Neural cell (in vitro differentiated cells): ENCODE results near the gene SYTL3. TPM values are rescaled to one million over a fixed set of nuclear protein-coding genes. Genes with fewer than 3 reads are reported as not detected.

Source experiments
- H2AFZ ChIP-seq: fragments of 200-600, 300-800 bp; sonication (generic), shearing (Covaris generic); 2 replicates; pipeline ENCODE4 v1.6.0; 2014; ENCODE audit warnings: low read depth, mild to moderate bottlenecking, antibody characterized with exemption, low read length, moderate library complexity
- H3F3A ChIP-seq: fragments of 200-600 bp; shearing (Covaris generic); 2 replicates; pipeline ENCODE4 v1.6.1; 2016; ENCODE audit warnings: mild to moderate bottlenecking, moderate library complexity, mixed read lengths, antibody characterized with exemption, low read length; ENCODE audit not compliant: insufficient read depth, poor library complexity, severe bottlenecking
- H3K27ac ChIP-seq: fragments of 200-600, 300-800 bp; sonication (generic), shearing (Covaris generic); 2 replicates; pipeline ENCODE4 v1.5.1; 2014; ENCODE audit warnings: mild to moderate bottlenecking, low read length, moderate library complexity
- H3K27me3 ChIP-seq: fragments of 300-800, 200-600 bp; sonication (generic), shearing (Covaris generic); 2 replicates; pipeline ENCODE4 v1.6.0; 2014; ENCODE audit warnings: mild to moderate bottlenecking, low read depth, low read length, moderate library complexity; ENCODE audit not compliant: insufficient read depth
- H3K36me3 ChIP-seq: fragments of 300-800, 200-600 bp; sonication (generic), shearing (Covaris generic); 2 replicates; pipeline ENCODE4 v1.5.1; 2014; ENCODE audit warnings: mild to moderate bottlenecking, antibody characterized with exemption, low read length, moderate library complexity; ENCODE audit not compliant: insufficient read depth
- H3K4me2 ChIP-seq: fragments of 300-800, 200-600 bp; sonication (generic), shearing (Covaris generic); 2 replicates; pipeline ENCODE4 v1.6.0; 2014; ENCODE audit warnings: mild to moderate bottlenecking, low read length
- H3K4me3 ChIP-seq: fragments of 300-800, 200-600 bp; sonication (generic), shearing (Covaris generic); 2 replicates; pipeline ENCODE4 v1.5.1; 2014; ENCODE audit warnings: mild to moderate bottlenecking, low read length, moderate library complexity
- H3K79me2 ChIP-seq: fragments of 200-600 bp; shearing (Covaris generic); replicated peaks from 2 replicates; pipeline ENCODE4 v1.6.0; 2014; ENCODE audit warnings: mild to moderate bottlenecking, low read length, moderate library complexity; ENCODE audit not compliant: insufficient read depth
- H3K9ac ChIP-seq: fragments of 300-800, 200-600 bp; sonication (generic), shearing (Covaris generic); 2 replicates; pipeline ENCODE4 v1.6.1; 2016; ENCODE audit warnings: mild to moderate bottlenecking, low read length, mixed read lengths
- H3K9me2 ChIP-seq: fragments of 200-600 bp; shearing (Covaris generic); 2 replicates; pipeline ENCODE4 v1.6.1; 2016; ENCODE audit warnings: mild to moderate bottlenecking, low read length, mixed read lengths; ENCODE audit not compliant: insufficient read depth
- H3K9me3 ChIP-seq: fragments of 200-600, 300-800 bp; sonication (generic), shearing (Covaris generic); 2 replicates; pipeline ENCODE4 v1.6.1; 2016; ENCODE audit warnings: mild to moderate bottlenecking, mixed run types, low read length, moderate library complexity, mixed read lengths
- H4K20me1 ChIP-seq: fragments of 200-600 bp; shearing (Covaris generic); 2 replicates; pipeline ENCODE4 v1.6.1; 2016; ENCODE audit warnings: mild to moderate bottlenecking, mixed run types; ENCODE audit not compliant: insufficient read depth
- EP300 ChIP-seq: fragments of 450-650 bp; conservative IDR thresholded peaks from 2 replicates; pipeline ENCODE4 v1.6.1; 2014; ENCODE audit warnings: antibody characterized with exemption, mild to moderate bottlenecking, moderate library complexity; ENCODE audit not compliant: poor library complexity, severe bottlenecking
- EZH2 ChIP-seq: fragments of 200-600, 300-800 bp; shearing (Covaris generic), sonication (generic); IDR thresholded peaks from 2 replicates; pipeline ENCODE4 v1.6.1; 2014; ENCODE audit warnings: antibody characterized with exemption, low read length, borderline replicate concordance, mild to moderate bottlenecking; ENCODE audit not compliant: insufficient read depth, poor library complexity, severe bottlenecking
- MXI1 ChIP-seq: fragments of 450-650 bp; conservative IDR thresholded peaks from 2 replicates; pipeline ENCODE4 v1.6.1; 2014; ENCODE audit warnings: antibody characterized with exemption, mild to moderate bottlenecking; ENCODE audit not compliant: poor library complexity, severe bottlenecking
- POLR2AphosphoS5 ChIP-seq: IDR thresholded peaks from 2 replicates; pipeline ENCODE4 v1.6.1; 2012
- RAD21 ChIP-seq: fragments of 450-650 bp; conservative IDR thresholded peaks from 2 replicates; pipeline ENCODE4 v1.6.1; 2014; ENCODE audit warnings: antibody characterized with exemption, mild to moderate bottlenecking, moderate library complexity
- SMC3 ChIP-seq: fragments of 450-650 bp; conservative IDR thresholded peaks from 2 replicates; pipeline ENCODE4 v1.6.1; 2014; ENCODE audit warnings: antibody characterized with exemption, mild to moderate bottlenecking, moderate library complexity; ENCODE audit not compliant: poor library complexity
- TAF1 ChIP-seq: IDR thresholded peaks from 2 replicates; pipeline ENCODE4 v1.6.1; 2012; ENCODE audit warnings: low read depth
- polyA plus RNA-seq: library from polyadenylated mRNA; depleted of rRNA; stranded (reverse); fragments of >200 nt; gene quantifications from 2 replicates; pipeline ENCODE4 v1.2.3, GENCODE V29; 2014
- TF ChIP-seq, protein P1 (sequence below): fragments of 450-650 bp; IDR thresholded peaks from 2 replicates; pipeline ENCODE4 v1.5.1; 2014; ENCODE audit warnings: antibody characterized with exemption, mild to moderate bottlenecking, moderate library complexity; ENCODE audit not compliant: poor library complexity, severe bottlenecking
- TF ChIP-seq, protein P2 (sequence below): IDR thresholded peaks from 2 replicates; pipeline ENCODE4 v1.6.1; 2012; ENCODE audit warnings: borderline replicate concordance

Gene SYTL3
- polyA plus RNA-seq, 1 donor from 2014 or later = 2.1 TPM

- no peaks in the 10 kb centered on the region for H3K79me2 ChIP-seq
- H3F3A ChIP-seq = no peaks in the 10 kb centered on the region
Measured at GRCh38 chr6:158684745-158685324, 35.0 kb downstream of the SYTL3 start.

DNA sequence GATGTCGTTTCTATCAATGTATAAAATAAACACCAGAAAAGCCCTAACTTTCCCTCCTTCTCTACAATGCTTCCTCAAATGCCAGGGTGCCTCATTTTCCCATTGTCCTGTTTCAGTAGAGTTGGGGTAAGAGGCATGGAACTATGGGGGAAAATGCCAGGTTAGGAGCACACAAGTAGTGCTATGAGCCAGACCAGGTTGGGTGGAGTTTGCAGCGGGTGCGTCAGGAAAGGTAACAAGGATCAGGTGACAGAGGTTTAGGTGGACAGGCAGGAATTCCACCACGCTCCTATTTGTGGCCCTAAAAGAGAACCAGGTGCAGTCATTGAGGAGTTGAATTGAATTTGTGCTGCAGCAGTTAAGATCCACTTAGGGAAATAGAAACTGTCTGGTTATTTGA is 36.5 kb downstream of the SYTL3 start:
- TF ChIP-seq, protein P1, sequence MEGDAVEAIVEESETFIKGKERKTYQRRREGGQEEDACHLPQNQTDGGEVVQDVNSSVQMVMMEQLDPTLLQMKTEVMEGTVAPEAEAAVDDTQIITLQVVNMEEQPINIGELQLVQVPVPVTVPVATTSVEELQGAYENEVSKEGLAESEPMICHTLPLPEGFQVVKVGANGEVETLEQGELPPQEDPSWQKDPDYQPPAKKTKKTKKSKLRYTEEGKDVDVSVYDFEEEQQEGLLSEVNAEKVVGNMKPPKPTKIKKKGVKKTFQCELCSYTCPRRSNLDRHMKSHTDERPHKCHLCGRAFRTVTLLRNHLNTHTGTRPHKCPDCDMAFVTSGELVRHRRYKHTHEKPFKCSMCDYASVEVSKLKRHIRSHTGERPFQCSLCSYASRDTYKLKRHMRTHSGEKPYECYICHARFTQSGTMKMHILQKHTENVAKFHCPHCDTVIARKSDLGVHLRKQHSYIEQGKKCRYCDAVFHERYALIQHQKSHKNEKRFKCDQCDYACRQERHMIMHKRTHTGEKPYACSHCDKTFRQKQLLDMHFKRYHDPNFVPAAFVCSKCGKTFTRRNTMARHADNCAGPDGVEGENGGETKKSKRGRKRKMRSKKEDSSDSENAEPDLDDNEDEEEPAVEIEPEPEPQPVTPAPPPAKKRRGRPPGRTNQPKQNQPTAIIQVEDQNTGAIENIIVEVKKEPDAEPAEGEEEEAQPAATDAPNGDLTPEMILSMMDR = no peak
- TF ChIP-seq EZH2 (no peak), RAD21 (no peak), EP300 (no peak), POLR2AphosphoS5 (no peak), SMC3 (no peak), MXI1 (no peak), TAF1 (no peak)
- TF ChIP-seq, protein P2, sequence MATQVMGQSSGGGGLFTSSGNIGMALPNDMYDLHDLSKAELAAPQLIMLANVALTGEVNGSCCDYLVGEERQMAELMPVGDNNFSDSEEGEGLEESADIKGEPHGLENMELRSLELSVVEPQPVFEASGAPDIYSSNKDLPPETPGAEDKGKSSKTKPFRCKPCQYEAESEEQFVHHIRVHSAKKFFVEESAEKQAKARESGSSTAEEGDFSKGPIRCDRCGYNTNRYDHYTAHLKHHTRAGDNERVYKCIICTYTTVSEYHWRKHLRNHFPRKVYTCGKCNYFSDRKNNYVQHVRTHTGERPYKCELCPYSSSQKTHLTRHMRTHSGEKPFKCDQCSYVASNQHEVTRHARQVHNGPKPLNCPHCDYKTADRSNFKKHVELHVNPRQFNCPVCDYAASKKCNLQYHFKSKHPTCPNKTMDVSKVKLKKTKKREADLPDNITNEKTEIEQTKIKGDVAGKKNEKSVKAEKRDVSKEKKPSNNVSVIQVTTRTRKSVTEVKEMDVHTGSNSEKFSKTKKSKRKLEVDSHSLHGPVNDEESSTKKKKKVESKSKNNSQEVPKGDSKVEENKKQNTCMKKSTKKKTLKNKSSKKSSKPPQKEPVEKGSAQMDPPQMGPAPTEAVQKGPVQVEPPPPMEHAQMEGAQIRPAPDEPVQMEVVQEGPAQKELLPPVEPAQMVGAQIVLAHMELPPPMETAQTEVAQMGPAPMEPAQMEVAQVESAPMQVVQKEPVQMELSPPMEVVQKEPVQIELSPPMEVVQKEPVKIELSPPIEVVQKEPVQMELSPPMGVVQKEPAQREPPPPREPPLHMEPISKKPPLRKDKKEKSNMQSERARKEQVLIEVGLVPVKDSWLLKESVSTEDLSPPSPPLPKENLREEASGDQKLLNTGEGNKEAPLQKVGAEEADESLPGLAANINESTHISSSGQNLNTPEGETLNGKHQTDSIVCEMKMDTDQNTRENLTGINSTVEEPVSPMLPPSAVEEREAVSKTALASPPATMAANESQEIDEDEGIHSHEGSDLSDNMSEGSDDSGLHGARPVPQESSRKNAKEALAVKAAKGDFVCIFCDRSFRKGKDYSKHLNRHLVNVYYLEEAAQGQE = no peak
- Histone ChIP-seq H4K20me1 (no peaks in the 10 kb centered on the region), H3K9me2 (no peaks in the 10 kb centered on the region), H3K9me3 (no peaks in the 10 kb centered on the region), H3K79me2 (no peaks in the 10 kb centered on the region), H3K4me3 (no peak overlapping the region), H3K4me2 (no peak overlapping the region), H3K27me3 (no peaks in the 10 kb centered on the region), H3K9ac (no peak overlapping the region), H3K36me3 (no peaks in the 10 kb centered on the region), H3K27ac (no peak overlapping the region), H2AFZ (no peak overlapping the region), H3F3A (no peaks in the 10 kb centered on the region)

More at GRCh38 chr6:158684745-158685324, 35.0 kb downstream of the SYTL3 start:
- H4K20me1 ChIP-seq = no peaks in the 10 kb centered on the region
- no peak overlapping the region for H3K4me3 ChIP-seq
- H3K36me3 ChIP-seq = no peaks in the 10 kb centered on the region
- no peaks in the 10 kb centered on the region for H3K9me3 ChIP-seq
- no peak overlapping the region for H3K9ac ChIP-seq
- no peaks in the 10 kb centered on the region for H3K9me2 ChIP-seq
- H3K27me3 ChIP-seq = no peaks in the 10 kb centered on the region
- no peak for TF ChIP-seq EZH2
- TF ChIP-seq TAF1 = no peak
- TF ChIP-seq SMC3 = no peak
- TF ChIP-seq EP300 = no peak
- TF ChIP-seq POLR2AphosphoS5 = no peak
- TF ChIP-seq, protein P2 = no peak
- TF ChIP-seq, protein P1 = no peak
- no peak for TF ChIP-seq MXI1
- no peak for TF ChIP-seq RAD21
- H3K27ac ChIP-seq = no peak overlapping the region
- H3K4me2 ChIP-seq = no peak overlapping the region
- H2AFZ ChIP-seq = no peak overlapping the region
